IMR-90 (cell line): ENCODE data around the gene XRCC4. TPM values are rescaled to one million over a fixed set of nuclear protein-coding genes. Genes with fewer than 3 reads are reported as not detected.

ENCODE experiments used
- ATAC-seq: fragments of 200-7000 bp; cut with Tn5 transposase; 2 replicates; pipeline ENCODE4 v1.9.1; 2020; ENCODE audit warnings: low read depth, mild to moderate bottlenecking, moderate library complexity
- BruUV-seq: library from RNA; stranded (reverse); fragments of 400-500 nt; replicated peaks from 2 replicates; lab custom pipeline; 2021; lab: Mats Ljungman, UMichigan
- CTCF ChIA-PET: fragments of 300-600 bp; formaldehyde crosslinking; extraction: SDS; loops from one replicate; lab custom pipeline; 2021; ENCODE audit warnings: antibody characterized with exemption; lab: Yijun Ruan, JAX
- POLR2A ChIA-PET: fragments of 300-600 bp; sonication (Branson Sonifier 250); formaldehyde crosslinking; loops from one replicate; lab custom pipeline; 2022; ENCODE audit warnings: antibody characterized with exemption; ENCODE audit not compliant: unreplicated experiment; lab: Charles Lee
- DNase-seq: peaks from one replicate; pipeline ENCODE4 v3.0.0; 2013
- H2AFZ ChIP-seq: replicated peaks from 2 replicates; pipeline ENCODE3; 2013; ENCODE audit warnings: low read length, mild to moderate bottlenecking; ENCODE audit not compliant: poor library complexity
- H2AK5ac ChIP-seq: 2 replicates; pipeline ENCODE4 v1.6.1; 2013; ENCODE audit warnings: low read depth, low read length, inconsistent platforms
- H2AK9ac ChIP-seq: replicated peaks from 2 replicates; pipeline ENCODE3; 2013; ENCODE audit warnings: mild to moderate bottlenecking, low read depth, low read length, moderate library complexity; ENCODE audit not compliant: poor library complexity
- H2BK120ac ChIP-seq: 2 replicates; pipeline ENCODE4 v1.6.1; 2013; ENCODE audit warnings: low read depth, low read length, inconsistent platforms
- H2BK15ac ChIP-seq: 3 replicates; pipeline ENCODE4 v1.6.1; 2013; ENCODE audit warnings: low read depth, low read length, inconsistent platforms
- H2BK20ac ChIP-seq: 2 replicates; pipeline ENCODE4 v1.6.1; 2013; ENCODE audit warnings: low read depth, mild to moderate bottlenecking, inconsistent platforms, low read length, moderate library complexity
- H2BK5ac ChIP-seq: 2 replicates; pipeline ENCODE4 v1.6.1; 2013; ENCODE audit warnings: mild to moderate bottlenecking, low read depth, low read length, inconsistent platforms; ENCODE audit not compliant: poor library complexity, severe bottlenecking
- H3K14ac ChIP-seq: replicated peaks from 2 replicates; pipeline ENCODE4 v1.6.1; 2013; ENCODE audit warnings: low read depth, low read length, inconsistent platforms
- H3K18ac ChIP-seq: 2 replicates; pipeline ENCODE4 v1.6.1; 2013; ENCODE audit warnings: low read depth, low read length, control low read depth
- H3K23ac ChIP-seq: 2 replicates; pipeline ENCODE4 v1.6.1; 2013; ENCODE audit warnings: low read depth, low read length, inconsistent platforms
- H3K27ac ChIP-seq: 2 replicates; pipeline ENCODE4 v1.5.1; 2013; ENCODE audit warnings: mild to moderate bottlenecking, control low read depth, low read length; ENCODE audit not compliant: insufficient read depth
- H3K27me3 ChIP-seq: 2 replicates; pipeline ENCODE4 v1.6.1; 2013; ENCODE audit warnings: low read length; ENCODE audit not compliant: control insufficient read depth, insufficient read depth
- H3K36me3 ChIP-seq: 2 replicates; pipeline ENCODE4 v1.6.1; 2013; ENCODE audit warnings: low read length, mixed read lengths; ENCODE audit not compliant: control insufficient read depth, insufficient read depth
- H3K4ac ChIP-seq: 2 replicates; pipeline ENCODE4 v1.6.1; 2013; ENCODE audit warnings: low read depth, low read length, inconsistent platforms
- H3K4me1 ChIP-seq: 2 replicates; pipeline ENCODE4 v1.6.1; 2013; ENCODE audit warnings: low read length, mixed read lengths; ENCODE audit not compliant: control insufficient read depth, insufficient read depth
- H3K4me2 ChIP-seq: 2 replicates; pipeline ENCODE4 v1.6.1; 2013; ENCODE audit warnings: low read depth, mild to moderate bottlenecking, control low read depth, low read length, moderate library complexity
- H3K4me3 ChIP-seq: 2 replicates; pipeline ENCODE4 v1.5.1; 2013; ENCODE audit warnings: low read depth, mild to moderate bottlenecking, control low read depth, low read length, moderate library complexity; ENCODE audit not compliant: insufficient read depth
- H3K56ac ChIP-seq: 2 replicates; pipeline ENCODE4 v1.6.1; 2013; ENCODE audit warnings: low read length, inconsistent platforms; ENCODE audit not compliant: insufficient read depth; ENCODE audit errors: extremely low read depth
- H3K79me1 ChIP-seq, 2 experiments: 2 replicates each; pipeline ENCODE4 v1.6.1; 2013; ENCODE audit warnings: low read length in 2 of 2, inconsistent platforms in 1 of 2, low read depth in 1 of 2
- H3K9ac ChIP-seq: 2 replicates; pipeline ENCODE4 v1.6.1; 2013; ENCODE audit warnings: low read depth, low read length, control low read depth
- H3K9me1 ChIP-seq: 2 replicates; pipeline ENCODE4 v1.6.1; 2013; ENCODE audit warnings: low read length, inconsistent platforms; ENCODE audit not compliant: insufficient read depth
- H3K9me3 ChIP-seq: 2 replicates; pipeline ENCODE4 v1.6.1; 2013; ENCODE audit warnings: low read length; ENCODE audit not compliant: control insufficient read depth, insufficient read depth
- H4K20me1 ChIP-seq: 2 replicates; pipeline ENCODE4 v1.6.1; 2013; ENCODE audit warnings: low read length, inconsistent platforms; ENCODE audit not compliant: insufficient read depth
- H4K5ac ChIP-seq: 2 replicates; pipeline ENCODE4 v1.6.1; 2013; ENCODE audit warnings: mild to moderate bottlenecking, low read depth, low read length, control low read depth
- H4K8ac ChIP-seq, 2 experiments: 2 replicates each; pipeline ENCODE4 v1.6.1; 2013; ENCODE audit warnings: low read depth in 2 of 2, low read length in 2 of 2, control low read depth in 1 of 2, inconsistent platforms in 1 of 2
- H4K91ac ChIP-seq: 2 replicates; pipeline ENCODE4 v1.6.1; 2013; ENCODE audit warnings: low read depth, low read length, inconsistent platforms; ENCODE audit not compliant: insufficient read depth
- CEBPB ChIP-seq: IDR thresholded peaks from 2 replicates; pipeline ENCODE4 v1.6.1; 2012; ENCODE audit warnings: low read depth, low read length, improper control_type of control experiment
- CHD1 ChIP-seq: IDR thresholded peaks from 2 replicates; pipeline ENCODE4 v1.6.1; 2012; ENCODE audit warnings: low read depth, low read length, improper control_type of control experiment
- FOS ChIP-seq: fragments of 150-350 bp; IDR thresholded peaks from 2 replicates; pipeline ENCODE4 v1.6.1; 2016; ENCODE audit warnings: low read depth, low read length
- MAFK ChIP-seq: IDR thresholded peaks from 2 replicates; pipeline ENCODE4 v1.6.1; 2012; ENCODE audit warnings: low read depth, low read length, improper control_type of control experiment
- MAZ ChIP-seq: IDR thresholded peaks from 2 replicates; pipeline ENCODE4 v1.6.1; 2012; ENCODE audit warnings: low read depth, mild to moderate bottlenecking, low read length, improper control_type of control experiment, moderate library complexity, borderline replicate concordance
- MXI1 ChIP-seq: IDR thresholded peaks from 2 replicates; pipeline ENCODE4 v1.6.1; 2012; ENCODE audit warnings: low read depth, mild to moderate bottlenecking, low read length, moderate library complexity, borderline replicate concordance
- POLR2A ChIP-seq: IDR thresholded peaks from 2 replicates; pipeline ENCODE4 v1.6.1; 2012; ENCODE audit warnings: mild to moderate bottlenecking, low read depth, low read length
- RAD21 ChIP-seq: IDR thresholded peaks from 2 replicates; pipeline ENCODE4 v1.6.1; 2012; ENCODE audit warnings: low read length, improper control_type of control experiment
- RCOR1 ChIP-seq: IDR thresholded peaks from 2 replicates; pipeline ENCODE4 v1.6.1; 2012; ENCODE audit warnings: mild to moderate bottlenecking, low read length, improper control_type of control experiment; ENCODE audit not compliant: insufficient replicate concordance
- RFX5 ChIP-seq: IDR thresholded peaks from 2 replicates; pipeline ENCODE4 v1.8.0; 2012; ENCODE audit warnings: low read depth, mild to moderate bottlenecking, low read length, moderate library complexity
- SMC3 ChIP-seq: fragments of 150-350 bp; IDR thresholded peaks from 2 replicates; pipeline ENCODE4 v1.6.1; 2016; ENCODE audit warnings: low read depth, mild to moderate bottlenecking, antibody characterized with exemption, low read length, moderate library complexity
- dilution Hi-C: fragments of 300-500 bp; cut with HindIII; formaldehyde crosslinking; loops from one replicate; pipeline ENCODE4 v1.14.3; 2018; ENCODE audit warnings: low sequenced_read_pairs; ENCODE audit not compliant: unreplicated experiment
- in situ Hi-C: fragments of 300-500 bp; cut with MboI; formaldehyde crosslinking; loops from 3 replicates; pipeline ENCODE4 v1.14.3; 2019; ENCODE audit warnings: low sequenced_read_pairs, inconsistent platforms, mixed read lengths
- intact Hi-C: fragments of 100-400 bp; cut with micrococcal nuclease; formaldehyde crosslinking; loops from 2 replicates; pipeline ENCODE4 v1.10.0; 2022
- polyA plus RNA-seq, 3 experiments: library from polyadenylated mRNA; depleted of rRNA; stranded (reverse); fragments of >200 nt; gene quantifications; 2 replicates each; pipeline ENCODE4 v1.2.3, GENCODE V29; 2012; ENCODE audit warnings: low replicate concordance in 1 of 3
- total RNA-seq: library from RNA; depleted of rRNA; stranded (reverse); fragments of >200 nt; gene quantifications from 2 replicates; pipeline ENCODE4 v1.2.3, GENCODE V29; 2012

The XRCC4 gene
- total and polyA plus RNA-seq, 2 of the 4 experiments (the other 2 are of a cell fraction): 3.5 to 4.7 TPM

- TF ChIP-seq RCOR1: no peak
- no peak for TF ChIP-seq FOS
These were observed 415 bp downstream of the XRCC4 start (continued) for GRCh38 chr5:83077662-83078261.

- no peaks in the 10 kb centered on the region for H3K36me3 ChIP-seq
- no peak overlapping the region for H3K18ac ChIP-seq
- H4K91ac ChIP-seq: no peak overlapping the region
- DNase-seq (no peak), ATAC-seq (no peak)
- dilution Hi-C loops (no loop called here), in situ Hi-C loops (loop anchor here (25.0 kb wide), 1 partner anchor 480 kb away; no protein-coding TSS in a partner anchor), intact Hi-C loops (no loop called here)
- no peak overlapping the region for H3K56ac ChIP-seq
- no peak overlapping the region for H3K27ac ChIP-seq
- CTCF ChIA-PET: no interaction called here
- no peak overlapping the region for H3K4me3 ChIP-seq
- no peak overlapping the region for H2AK9ac ChIP-seq
- TF ChIP-seq SMC3: no peak
- no peak for TF ChIP-seq FOS
- TF ChIP-seq RCOR1: no peak
- no peak for TF ChIP-seq MAFK
- TF ChIP-seq MAZ: no peak
- no peak for TF ChIP-seq CHD1
- no peak for TF ChIP-seq MXI1
- TF ChIP-seq RFX5: no peak
- no peak for TF ChIP-seq RAD21
- TF ChIP-seq POLR2A: no peak
- no peak for TF ChIP-seq CEBPB
- H2BK5ac ChIP-seq: no peak overlapping the region
- H3K9me1 ChIP-seq: no peaks in the 10 kb centered on the region
- no peaks in the 10 kb centered on the region for H3K27me3 ChIP-seq
- no peak overlapping the region for H3K9ac ChIP-seq
- no peak overlapping the region for H2BK15ac ChIP-seq
- H4K8ac ChIP-seq: no peak overlapping the region
- no peak overlapping the region for H2BK120ac ChIP-seq
- H3K4me1 ChIP-seq: no peaks in the 10 kb centered on the region
- H3K14ac ChIP-seq: no peak overlapping the region
- no peak overlapping the region for H2AK5ac ChIP-seq
- H3K4ac ChIP-seq: no peak overlapping the region
- no peak overlapping the region for H3K23ac ChIP-seq
- peaks cover 5 to 14% of the 10 kb centered on the region in 2 experiments; a peak in 3 of 4 replicates for H3K79me1 ChIP-seq
- no peak overlapping the region for H2AFZ ChIP-seq
- POLR2A ChIA-PET: no interaction called here
- no peak overlapping the region for H2BK20ac ChIP-seq
- BruUV-seq: no TSS peak
- H3K9me3 ChIP-seq: no peaks in the 10 kb centered on the region
- H4K20me1 ChIP-seq: no peaks in the 10 kb centered on the region
- no peak overlapping the region for H3K4me2 ChIP-seq
- H4K5ac ChIP-seq: no peak overlapping the region
These were observed 5.4 kb downstream of the XRCC4 start for GRCh38 chr5:83082750-83083149.
